Posterior vena cava (tissue), 2 donors: ENCODE results near the gene DHX8. TPM values are rescaled to one million over a fixed set of nuclear protein-coding genes. Genes with fewer than 3 reads are reported as not detected.
"Not testable (repeated sequence)": the region's sequence is repeated elsewhere in the genome, so short reads cannot be mapped to it uniquely, and the experiment has no call there.

ENCODE experiments used
- DNase-seq: peaks from one replicate; pipeline ENCODE4 v3.0.0-alpha.2; 2020; ENCODE audit warnings: low spot score
- intact Hi-C, 2 donors: fragments of 100-400 bp; cut with DNase I; formaldehyde crosslinking; loops; one replicate each; pipeline versions ENCODE4 v1.14.1 to v1.14.2; 2022 to 2023
- long read RNA-seq, 2 donors: library from polyadenylated mRNA; unstranded; transcript quantifications; one replicate each; pipeline ENCODE4 v2.0.0, GENCODE V29; 2020 to 2021
- total RNA-seq, 2 donors: library from RNA; stranded (reverse); fragmentation: NEBNext Ultra II Directional; extraction: Animal tissue kit (Norgen Biotek cat#: 25700); gene quantifications; one replicate each; pipeline ENCODE4 v1.2.1, GENCODE V29; 2021
- donor health status: DM: yes; HTN: yes; CAD: no.
- donor health status: DM: yes; HTN: yes; CAD: no.

DHX8 gene
- 10 to 100 TPM; 35.2 to 45.2 TPM for total RNA-seq
- long read RNA-seq, donor 1, full-length matches to known transcripts, result 3 of 6 reads
- long read RNA-seq, donor 1, partial matches to known transcripts, result 1 of 6 reads
- long read RNA-seq, donor 1, other reads (novel, unspliced or antisense), result 2 of 6 reads
- long read RNA-seq, donor 2, partial matches to known transcripts, result 4 of 7 reads
- long read RNA-seq, donor 2, other reads (novel, unspliced or antisense), result 3 of 7 reads

DNA sequence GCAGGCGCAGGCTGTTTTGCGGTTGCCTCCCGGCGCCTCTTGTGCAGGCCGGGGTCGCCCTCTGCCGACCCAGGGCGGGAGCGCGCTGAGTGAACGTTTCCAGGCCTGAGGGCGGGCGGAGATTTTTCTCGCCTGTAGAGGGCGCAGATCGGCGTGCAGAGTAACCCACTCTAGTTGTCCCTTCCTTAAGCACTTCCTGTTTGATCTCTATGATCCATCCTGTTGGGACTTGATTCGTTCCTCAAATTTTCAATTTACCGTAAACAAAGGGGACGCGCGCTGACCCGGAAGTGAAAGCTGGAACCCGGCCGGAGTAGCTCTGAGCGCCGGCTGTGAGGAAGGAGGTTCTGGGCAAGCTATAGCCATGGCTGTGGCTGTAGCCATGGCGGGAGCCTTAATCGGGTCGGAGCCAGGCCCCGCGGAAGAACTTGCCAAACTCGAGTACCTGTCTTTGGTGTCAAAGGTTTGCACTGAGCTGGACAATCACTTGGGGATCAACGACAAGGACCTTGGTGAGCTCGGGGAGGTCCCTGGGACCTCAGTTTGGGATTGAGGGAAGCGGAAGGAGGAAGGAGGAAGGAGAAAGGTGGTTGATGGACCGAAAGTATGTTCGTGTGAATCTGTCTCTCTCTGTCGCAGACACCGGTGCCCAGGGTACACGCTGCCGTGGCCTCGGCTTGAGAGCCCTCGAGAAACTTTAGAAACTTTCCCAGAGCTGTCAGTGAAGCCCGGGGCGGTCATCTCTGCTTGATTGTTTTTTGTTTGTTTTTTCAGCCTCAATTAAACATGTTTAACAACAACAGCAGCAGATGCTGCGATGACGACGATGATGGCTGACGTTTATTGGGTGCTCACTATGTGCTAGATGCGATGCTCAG, at the start of gene DHX8:
Gene DHX8, plus strand, starts transcription at position 302 of the 878 bp plus-strand sequence. Its CDS starts 63 bp downstream, at position 365.
- DNase-seq, result peak; percentile 99
- intact Hi-C loops, result loop anchor here (2.0 kb wide), 2 partner anchors 89 to 91 kb away; no protein-coding TSS in a partner anchor

DNA sequence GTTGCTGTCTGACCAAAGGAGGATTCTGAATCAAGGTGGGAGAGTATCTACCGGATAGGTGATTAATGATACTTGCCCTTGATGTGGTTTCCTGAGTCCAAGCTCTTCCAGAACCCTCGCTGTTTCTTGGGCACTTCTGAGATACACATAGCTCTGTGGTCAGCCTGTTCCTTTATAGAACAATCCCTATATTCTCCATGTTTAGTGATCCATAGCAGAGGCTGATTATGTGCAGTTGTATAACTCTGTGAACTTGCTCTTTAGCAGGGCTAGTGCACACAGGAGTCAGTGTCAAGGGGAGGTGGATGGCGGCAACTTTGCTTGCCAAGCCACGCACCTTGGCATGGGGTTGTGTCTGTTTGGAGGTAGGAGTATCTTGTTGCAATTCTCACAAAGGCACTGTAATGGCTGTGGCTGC, 48.9 kb upstream of the DHX8 start:
- intact Hi-C loops, result no loop called here
- DNase-seq, result peak; percentile 5

DNA sequence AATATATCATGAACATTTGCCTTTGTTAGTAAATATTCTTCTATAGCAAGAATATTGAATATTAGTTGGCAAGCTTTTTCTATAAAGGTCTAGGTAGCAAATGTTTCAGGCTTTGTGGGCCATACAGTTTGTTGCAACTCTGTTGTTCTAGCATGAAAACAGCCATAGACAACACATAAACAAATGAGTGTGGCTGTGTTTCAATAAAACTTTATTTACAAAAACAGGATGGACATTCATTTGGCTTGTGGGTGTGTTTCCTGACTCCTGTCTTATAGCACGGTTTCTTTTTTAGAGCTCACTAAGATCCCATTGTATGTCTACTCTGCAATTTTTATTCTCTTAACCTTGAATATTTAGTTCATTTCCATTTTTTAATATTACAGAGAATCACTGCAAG, 46.0 kb upstream of the DHX8 start:
- no peak for DNase-seq
- intact Hi-C loops, result no loop called here

DNA sequence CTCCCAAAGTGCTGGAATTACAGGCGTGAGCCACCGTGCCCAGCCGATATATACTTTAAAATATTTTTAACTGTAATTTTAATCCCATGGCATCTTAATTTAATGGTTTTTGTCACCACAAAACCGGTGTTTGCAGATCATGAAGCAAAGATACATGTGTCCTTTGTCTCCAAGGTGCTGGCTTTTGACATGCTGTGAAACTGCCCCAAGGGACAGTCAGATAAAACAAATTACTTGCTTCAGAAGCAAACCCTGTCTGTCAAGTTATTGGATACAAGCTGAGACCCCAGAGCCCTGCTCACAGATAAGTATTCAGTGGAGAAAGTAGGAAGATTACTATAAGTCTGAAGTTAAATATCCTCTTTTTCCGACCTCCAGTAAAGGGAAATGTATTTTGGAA, 45.1 kb upstream of the DHX8 start:
- intact Hi-C loops, result no loop called here

DNA sequence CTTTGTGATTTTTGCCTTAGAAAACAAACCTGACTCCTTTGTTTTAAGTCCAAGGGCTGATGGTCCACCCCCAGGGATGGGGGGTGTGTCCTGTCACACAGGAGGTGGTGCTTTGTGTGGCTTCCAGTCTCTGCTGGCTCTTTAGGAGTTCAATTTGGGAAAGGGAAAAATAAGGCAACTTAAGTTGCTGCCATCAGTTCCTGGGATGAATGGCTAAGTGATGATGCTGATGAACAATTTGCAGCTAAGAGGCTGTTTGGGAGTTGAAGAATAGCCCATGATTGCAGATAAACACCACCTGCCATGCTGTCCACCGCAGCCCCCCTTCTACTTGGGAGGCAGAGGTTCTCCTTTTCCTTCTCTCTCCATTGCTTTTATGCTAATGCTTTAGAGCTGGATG, 44.7 kb upstream of the DHX8 start:
- no peak for DNase-seq
- intact Hi-C loops, result no loop called here

More for the DNA sequence above, 45.1 kb upstream of the DHX8 start:
- no peak for DNase-seq

DNA sequence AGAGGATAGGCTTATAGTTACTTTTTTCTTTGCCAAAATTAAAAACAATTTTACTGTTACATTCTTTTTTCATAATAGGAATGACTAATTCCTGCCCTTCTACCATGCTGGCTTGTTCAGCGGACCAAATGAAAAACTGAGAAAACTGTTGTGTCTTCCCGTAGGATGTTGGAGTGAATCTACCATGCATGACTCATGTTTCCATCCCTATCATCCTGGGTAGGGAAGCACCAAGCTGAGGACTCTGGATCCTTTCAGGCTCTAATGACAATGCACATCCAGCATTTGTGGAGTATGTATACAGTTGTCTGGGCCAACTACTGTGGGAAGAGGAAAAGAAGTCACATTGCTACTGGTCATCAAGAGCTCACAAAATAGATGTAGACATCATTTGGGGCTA, 41.1 kb upstream of the DHX8 start:
- DNase-seq, result no peak
- intact Hi-C loops, result no loop called here

DNA sequence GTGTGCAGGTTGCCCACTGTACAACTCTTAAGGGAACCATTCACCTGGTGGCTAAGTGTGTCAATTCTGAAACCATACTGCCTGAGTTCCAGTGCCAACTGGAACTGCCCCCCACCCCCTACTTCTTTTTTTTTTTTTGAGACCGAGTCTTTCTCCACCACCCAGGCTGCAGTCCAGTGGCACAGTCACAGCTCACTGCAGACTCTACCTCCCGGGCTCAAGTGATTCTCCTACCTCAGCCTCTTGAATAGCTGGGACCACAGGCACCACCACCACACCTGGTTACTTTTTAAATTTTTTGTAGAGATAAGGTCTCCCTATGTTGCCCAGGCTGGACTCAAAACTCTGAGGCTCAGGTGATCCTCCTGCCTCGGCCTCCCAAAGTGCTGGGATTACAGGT, 40.4 kb upstream of the DHX8 start:
- no peak for DNase-seq
- intact Hi-C loops, result no loop called here

DNA sequence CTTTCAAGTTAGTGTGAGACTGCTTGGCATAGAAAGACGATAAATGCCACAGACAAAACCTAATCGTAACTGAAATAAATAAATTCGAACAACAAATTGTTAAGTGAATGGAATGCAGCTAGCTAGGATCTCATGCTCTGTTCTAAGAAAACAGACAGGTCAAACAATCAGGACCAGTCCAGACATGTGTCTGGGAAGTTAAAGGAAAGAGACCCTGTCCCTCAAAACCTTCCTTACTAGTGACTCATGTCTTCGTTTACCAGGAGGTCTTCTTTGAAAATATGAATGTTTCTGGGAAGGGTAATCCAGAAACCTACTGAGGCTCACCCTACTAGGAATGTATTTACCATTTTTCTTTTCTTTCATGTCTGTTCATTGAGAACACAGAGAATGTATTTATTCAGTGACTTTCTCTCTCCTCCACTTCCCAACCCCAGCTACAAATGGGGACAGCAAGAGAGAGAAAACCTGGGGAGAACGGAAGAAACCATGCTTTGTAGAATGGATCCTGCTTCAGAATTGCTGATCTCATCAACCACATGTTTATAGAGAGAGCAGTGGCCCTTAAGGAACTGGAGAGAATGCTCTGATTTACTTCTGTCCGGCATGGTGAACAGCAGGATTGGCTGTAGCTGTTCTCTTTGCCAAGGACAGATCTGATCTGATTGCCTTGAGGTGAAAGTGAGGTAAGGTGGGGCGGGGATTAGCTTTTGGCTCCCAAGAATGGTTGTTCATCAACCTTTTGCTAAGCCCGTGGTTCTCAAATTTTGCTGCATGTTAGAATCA, 39.4 kb upstream of the DHX8 start:
- intact Hi-C loops, result no loop called here

DNA sequence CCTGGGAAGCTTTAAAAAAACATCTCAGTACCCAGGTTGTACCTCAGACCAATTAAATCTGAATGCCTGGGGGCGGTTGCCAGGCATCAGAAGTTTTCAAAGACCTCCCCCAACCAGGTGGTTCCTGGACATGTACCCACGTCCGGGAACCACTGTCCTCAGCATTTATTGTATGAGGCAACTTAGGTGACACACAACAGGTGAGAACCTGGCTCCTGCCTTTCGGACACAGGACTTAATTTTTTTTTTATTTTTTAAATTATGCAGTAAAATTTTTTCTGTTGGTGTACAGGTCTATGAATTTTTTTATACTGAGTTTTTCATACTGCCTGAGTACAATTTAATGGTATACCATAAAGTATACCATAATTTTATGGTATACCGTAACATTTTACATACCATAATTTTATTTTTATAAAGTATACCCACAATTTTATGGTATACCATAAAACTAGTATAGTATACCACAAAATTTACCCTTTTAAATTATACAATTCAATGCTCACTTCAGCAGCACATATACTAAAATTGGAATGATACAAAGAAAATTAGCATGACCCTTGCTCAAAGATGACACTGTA, 38.7 kb upstream of the DHX8 start:
- DNase-seq, result no peak
- intact Hi-C loops, result no loop called here

More for the DNA sequence above, 39.4 kb upstream of the DHX8 start:
- DNase-seq, result no peak

DNA sequence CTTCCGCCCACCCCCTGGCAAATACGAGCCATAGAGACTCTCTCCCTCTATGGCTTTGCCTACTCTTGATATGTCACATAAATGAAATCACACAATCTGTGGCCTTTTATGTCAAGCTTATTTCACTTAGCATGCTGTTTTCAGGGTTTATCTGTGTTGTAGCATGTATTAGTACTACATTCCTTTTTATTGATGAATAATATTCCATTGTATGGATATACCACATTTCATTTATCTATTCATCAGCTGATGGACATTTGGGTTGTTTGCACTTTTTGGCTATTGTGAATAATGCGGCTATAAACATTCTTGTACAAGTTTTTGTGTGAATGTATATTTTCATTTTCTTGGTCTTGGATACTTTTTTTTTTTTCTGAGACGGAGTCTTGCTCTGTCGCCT, 37.0 kb upstream of the DHX8 start:
- DNase-seq, result no peak
- intact Hi-C loops, result no loop called here

DNA sequence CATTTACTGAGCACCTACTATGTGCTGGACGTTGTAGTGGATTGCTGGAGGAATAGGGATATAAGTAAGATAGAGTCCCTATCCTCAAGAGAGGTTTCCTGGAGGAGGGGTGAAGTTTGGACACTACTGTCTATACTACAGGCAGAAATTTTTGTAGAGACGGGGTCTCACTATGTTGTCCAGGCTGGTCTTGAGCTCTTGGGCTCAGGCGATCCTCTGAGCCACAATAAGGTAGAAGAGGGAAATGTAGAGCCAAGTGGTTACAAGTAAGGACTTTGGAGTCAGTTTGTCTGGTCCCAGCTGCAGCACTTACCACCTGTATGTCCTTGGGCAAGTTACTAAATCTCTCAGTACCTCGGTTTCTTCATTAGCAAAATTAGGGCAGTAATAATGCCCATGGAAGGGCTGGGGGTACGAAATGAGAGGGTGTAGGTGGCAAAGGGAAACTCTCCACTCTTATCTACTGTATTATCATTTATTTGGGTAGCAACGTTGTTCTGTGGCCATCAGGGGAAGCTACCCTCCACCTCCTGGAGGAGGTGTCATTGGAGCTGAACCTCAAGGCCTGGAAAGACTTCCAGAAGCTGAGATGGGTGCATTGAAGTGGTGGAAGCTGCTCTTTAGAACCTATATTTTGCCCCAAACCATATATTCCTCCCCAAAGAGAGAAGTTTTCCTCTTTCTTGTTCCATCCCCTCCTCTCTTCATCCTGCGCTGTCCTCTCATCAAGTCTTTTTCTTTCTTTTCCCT, 34.9 kb upstream of the DHX8 start:
- intact Hi-C loops, result no loop called here

DNA sequence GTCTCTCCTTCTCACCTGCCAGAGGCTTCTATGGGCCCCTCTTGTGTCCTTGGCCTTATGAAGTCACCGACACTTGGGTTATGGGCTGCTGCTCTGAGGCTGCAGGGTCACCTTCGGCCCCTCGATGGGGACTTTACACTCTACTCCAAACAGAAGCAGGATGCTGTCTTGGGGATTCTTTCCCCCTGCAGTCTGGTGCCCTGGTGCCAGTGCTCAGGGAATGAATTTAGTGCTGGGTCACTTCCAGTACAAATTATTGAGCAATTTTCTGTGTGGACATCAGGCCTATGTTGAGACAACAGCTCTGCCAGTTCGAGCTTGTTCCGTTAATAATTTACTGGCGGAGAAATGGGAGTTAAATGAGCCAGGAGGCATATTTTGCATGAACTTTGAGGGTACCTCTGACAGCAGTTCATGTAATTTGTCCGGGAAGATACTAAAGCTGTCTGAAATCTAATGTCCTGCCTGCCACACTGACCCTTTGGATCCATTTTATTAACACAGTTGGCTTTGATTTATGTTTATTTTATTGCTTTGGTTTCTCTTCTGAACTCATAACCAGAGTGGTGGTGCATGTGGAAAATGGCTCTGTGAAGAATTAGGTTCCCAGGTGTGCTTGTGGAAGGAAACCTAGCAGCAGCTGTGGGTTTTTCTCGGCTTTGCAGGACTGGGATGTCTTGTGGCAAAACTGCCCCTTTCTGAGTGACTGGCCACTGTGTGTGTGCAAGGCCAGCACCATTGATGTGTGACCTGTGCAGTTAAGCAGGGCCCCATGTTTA, 34.1 kb upstream of the DHX8 start:
- intact Hi-C loops, result no loop called here
- DNase-seq, result no peak

More for the DNA sequence above, 34.9 kb upstream of the DHX8 start:
- no peak for DNase-seq

DNA sequence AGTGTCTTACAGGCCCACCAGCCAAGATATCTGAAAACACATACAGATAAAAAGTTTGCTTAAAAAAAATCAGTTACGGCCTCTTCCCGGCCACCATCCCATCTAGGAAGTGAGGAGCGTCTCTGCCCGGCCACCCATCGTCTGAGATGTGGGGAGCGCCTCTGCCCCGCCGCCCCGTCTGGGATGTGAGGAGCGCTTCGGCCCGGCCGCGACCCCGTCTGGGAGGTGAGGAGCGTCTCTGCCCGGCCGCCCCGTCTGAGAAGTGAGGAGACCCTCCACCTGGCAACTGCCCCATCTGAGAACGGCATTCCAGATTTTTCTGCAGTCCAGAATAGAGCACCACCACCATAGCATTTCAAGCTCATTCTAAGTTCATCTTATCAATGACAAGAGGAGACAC, 33.0 kb upstream of the DHX8 start:
- DNase-seq, intact Hi-C loops: not testable (repeated sequence)

DNA sequence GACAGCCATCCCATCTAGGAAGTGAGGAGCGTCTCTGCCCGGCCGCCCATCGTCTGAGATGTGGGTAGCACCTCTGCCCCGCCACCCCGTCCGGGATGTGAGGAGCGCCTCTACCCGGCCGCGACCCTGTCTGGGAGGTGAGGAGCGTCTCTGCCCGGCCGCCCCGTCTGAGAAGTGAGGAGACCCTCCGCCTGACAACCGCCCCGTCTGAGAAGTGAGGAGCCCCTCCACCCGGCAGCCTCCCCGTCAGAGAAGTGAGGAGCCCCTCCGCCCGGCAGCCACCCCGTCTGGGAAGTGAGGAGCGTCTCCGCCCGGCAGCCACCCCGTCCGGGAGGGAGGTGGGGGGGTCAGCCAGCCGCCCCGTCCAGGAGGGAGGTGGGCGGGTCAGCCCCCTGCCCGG, 32.0 kb upstream of the DHX8 start:
- DNase-seq, intact Hi-C loops: not testable (repeated sequence)

DNA sequence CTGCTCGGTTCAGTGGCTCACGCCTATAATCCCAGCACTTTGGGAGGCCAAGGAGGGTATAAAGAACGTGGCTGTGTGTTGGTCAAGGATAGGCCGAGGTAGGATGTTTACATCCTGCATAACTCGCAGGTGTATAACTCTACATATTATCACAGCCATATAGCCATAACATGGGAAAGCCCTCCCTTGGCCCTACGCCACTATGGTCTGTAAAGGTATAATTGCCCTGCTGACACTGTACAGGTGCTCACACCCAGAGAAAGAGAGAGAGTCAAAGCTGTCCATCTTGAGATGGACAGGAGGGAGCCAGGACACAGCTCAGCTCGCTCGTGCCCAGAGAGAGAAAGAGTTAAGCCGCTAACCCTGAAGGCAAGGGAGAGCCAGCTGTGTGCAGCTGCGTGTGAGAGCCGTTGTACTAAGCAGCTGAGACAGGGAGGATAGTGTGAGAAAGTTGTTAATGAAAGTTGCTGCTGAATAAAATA, 30.4 kb upstream of the DHX8 start:
- no peak for DNase-seq

DNA sequence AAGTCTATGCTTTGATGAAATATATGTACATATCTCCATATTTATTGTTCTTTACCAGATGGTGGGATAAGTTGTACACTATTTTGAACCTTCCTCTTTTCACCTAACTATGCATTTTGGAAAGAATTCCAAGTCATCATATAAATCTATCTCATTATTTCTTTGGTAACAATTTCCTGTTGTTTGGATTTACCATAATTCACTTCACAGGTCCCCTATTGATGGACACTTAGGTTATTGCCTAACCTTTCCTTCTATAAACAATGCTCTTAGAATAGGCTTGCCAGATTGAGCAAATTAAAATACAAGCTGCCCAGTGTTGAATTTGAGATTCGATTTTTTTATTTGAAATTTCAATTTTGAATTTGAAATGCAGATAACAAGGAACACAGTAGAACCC, 28.9 kb upstream of the DHX8 start:
- no peak for DNase-seq
- intact Hi-C loops, result no loop called here

More for the DNA sequence above, 30.4 kb upstream of the DHX8 start:
- intact Hi-C loops, result no loop called here

DNA sequence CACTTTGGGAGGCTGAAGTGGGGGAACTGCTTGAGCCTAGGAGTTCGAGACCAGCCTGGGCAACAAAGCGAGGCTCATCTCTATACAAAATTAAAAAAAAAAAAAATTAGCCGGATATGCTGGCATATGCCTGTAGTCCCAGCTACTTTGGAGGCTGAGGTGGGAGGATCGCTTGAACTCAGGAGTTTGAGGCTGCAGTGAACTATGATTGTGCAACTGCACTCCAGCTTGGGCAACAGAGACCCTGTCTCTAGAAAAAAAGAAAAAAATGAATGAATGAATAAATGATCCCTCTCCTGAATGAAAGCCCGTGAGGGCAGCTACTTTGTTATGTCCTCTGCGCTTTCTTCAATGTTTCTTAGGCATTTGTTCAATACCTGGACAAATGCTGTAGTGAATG, 27.7 kb upstream of the DHX8 start:
- no peak for DNase-seq
- intact Hi-C loops, result no loop called here
